ENCODE results near the gene ABTB2. TPM values are rescaled to one million over a fixed set of nuclear protein-coding genes. Genes with fewer than 3 reads are reported as not detected.

Gene ABTB2
- polyA plus RNA-seq, 3 donors: 1.1 to 3.2 (median 2.8) TPM

GRCh38 chr11:34328632-34328910, 29.2 kb downstream of the ABTB2 start:
- no peak overlapping the region for H3K27ac ChIP-seq (ENCODE audit: low read depth, low read length)
- 82 to 83% (median 82%) methylated on average over 4 of the region's 4 CpGs for WGBS, 3 donors

DNA sequence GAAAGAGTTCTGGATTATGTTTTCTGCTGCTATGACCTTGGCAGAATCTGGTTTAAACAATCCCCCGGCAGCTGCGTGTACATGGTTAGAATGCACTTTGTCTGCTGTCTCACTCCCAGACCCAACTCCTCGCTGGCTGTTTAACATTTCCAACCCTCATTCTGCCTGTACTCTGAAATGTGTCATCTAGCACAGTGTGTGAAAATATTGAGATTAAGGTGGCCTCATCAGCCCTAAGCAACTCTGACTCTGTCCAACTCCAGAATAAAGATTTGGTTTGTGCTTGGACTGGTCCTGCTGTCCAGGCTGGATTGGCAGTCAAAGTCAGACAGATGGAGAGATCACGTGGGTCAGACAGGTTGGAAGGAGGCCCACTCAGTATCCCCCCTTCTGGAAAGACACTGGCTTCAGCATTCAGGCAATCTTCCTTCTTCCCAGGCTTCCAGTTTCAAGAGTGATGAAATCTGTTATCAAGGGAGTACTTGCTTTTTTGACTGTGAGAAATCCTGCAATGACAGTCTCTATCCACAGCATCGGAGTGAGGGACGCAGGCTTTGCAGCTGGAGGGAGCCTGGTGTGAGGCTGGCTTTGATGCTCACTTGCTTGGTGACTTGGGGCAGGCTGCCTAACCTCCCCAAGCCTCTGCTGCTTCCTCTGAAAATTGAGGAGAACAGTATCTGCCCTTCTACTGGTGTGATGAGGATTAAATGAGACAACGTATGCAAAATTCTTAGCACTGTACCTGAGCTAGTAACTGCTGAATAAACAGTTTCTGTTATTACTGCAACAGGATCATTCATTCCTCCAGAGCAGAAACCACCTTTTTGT, 29.8 kb downstream of the ABTB2 start:
- H3K27ac ChIP-seq (ENCODE audit: low read depth, low read length): no peak overlapping the region
- WGBS, 3 donors: 45 to 64% (median 63%) methylated on average over 7 of the region's 7 CpGs

GRCh38 chr11:34324466-34324865, 33.3 kb downstream of the ABTB2 start:
- no peak overlapping the region for H3K27ac ChIP-seq (ENCODE audit: low read depth, low read length)
- 72 to 83% (median 79%) methylated on average over 3 of the region's 3 CpGs for WGBS, 3 donors

DNA sequence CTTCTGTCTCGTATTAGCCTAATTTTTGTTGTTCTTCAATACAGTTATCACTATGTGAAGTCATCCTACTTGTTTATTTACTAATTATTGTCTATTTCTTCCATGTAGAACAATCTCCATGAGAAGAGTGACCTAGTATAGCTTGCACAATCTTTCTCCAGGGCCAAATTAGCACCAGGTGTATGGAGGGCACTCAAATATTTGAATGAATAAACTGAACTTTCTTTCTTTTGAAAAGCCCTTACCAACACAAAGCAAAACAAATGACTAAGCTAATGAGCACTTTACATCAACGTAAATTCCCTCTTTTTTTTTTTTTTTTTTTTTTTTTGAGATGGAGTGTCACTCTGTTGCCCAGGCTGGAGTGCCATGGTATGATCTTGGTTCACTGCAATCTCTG, 34.2 kb downstream of the ABTB2 start:
- H3K27ac ChIP-seq (ENCODE audit: low read depth, low read length): no peak overlapping the region
- WGBS, 3 donors: 68 to 84% (median 77%) methylated on average over 2 of the region's 2 CpGs

DNA sequence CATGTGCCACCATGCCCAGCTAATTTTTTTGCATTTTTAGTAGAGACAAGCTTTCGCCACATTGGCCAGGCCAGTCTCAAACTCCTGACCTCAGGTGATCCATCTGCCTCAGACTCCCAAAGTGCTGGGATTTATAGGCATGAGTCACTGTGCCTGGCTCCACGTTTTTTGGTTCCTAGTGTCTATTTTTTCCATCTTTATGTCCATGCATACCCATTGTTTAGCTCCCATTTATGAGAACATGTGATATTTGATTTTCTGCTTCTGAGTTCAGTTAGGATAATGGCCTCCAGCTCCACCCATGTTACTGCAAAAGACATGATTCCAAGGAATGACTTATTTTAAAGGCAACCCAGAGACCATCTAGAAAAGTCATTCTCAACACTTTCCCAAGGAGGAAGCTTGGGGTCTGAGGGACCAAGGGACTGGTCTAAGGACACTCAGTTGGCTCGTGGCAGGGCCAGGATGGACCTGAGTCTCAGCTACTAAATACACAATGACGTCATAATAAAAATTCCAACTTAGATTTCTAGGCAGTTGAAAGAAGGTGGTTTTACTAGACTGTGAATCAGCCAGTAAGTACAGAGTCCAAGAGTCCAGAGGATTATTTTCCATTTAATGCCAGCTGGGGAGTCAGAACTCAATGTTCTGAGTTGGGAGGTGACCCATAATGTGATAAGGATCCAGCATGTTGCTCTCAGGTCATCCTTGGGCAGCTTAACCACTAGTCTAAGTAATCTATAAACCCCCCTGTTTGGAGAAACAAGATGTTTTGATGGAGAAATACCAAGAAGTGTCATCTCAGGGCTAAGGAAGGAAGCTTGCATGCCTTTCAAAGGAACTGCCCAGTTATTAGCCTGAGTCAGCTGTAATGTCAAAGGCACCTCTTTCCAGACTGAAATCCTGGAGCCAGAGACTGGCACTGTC, 39.4 kb downstream of the ABTB2 start:
- no peak overlapping the region for H3K27ac ChIP-seq (ENCODE audit: low read depth, low read length)

DNA sequence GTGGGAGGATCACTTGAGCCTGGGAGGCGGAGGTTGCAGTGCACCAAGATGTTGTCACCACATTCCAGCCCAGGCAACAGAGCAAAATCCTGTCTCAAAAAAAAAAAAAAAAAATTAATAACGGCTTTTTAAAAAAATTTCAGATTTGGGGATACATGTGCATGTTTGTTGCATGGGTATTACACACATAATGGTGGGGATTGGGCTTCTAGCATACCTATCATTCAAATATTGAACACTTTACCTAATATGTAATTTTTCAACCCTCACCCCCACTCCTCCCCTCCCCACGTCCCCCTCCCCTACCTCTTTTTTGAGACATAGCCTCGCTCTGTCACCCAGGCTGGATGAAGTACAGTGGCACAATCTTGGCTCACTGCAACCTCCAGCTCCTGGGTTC, 40.1 kb downstream of the ABTB2 start:
- WGBS, 3 donors: 82 to 92% (median 91%) methylated on average over 4 of the region's 4 CpGs
- H3K27ac ChIP-seq (ENCODE audit: low read depth, low read length): no peak overlapping the region

More for the DNA sequence above, 39.4 kb downstream of the ABTB2 start:
- WGBS, 3 donors: 73 to 86% (median 82%) methylated on average over 4 of the region's 4 CpGs

DNA sequence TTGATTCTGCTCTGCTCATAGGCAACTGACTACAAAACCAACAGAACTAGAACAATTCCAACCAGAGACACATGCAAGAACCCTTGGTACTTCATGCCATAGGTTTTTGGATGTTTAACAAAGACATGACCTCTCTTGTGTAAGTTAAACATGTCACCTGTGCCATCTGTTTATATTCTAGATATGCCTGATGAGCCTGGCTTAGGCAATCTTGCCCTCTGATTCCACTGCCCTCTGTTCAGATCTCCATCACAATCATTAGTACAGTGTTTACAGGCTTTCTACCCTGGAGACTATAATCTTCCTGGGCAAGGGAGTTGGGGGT, 40.8 kb downstream of the ABTB2 start:
- no peak overlapping the region for H3K27ac ChIP-seq (ENCODE audit: low read depth, low read length)

GRCh38 chr11:34316347-34317035, 41.3 kb downstream of the ABTB2 start:
- WGBS, 3 donors: 47 to 58% (median 56%) methylated on average over 8 of the region's 8 CpGs
- no peak overlapping the region for H3K27ac ChIP-seq (ENCODE audit: low read depth, low read length)

DNA sequence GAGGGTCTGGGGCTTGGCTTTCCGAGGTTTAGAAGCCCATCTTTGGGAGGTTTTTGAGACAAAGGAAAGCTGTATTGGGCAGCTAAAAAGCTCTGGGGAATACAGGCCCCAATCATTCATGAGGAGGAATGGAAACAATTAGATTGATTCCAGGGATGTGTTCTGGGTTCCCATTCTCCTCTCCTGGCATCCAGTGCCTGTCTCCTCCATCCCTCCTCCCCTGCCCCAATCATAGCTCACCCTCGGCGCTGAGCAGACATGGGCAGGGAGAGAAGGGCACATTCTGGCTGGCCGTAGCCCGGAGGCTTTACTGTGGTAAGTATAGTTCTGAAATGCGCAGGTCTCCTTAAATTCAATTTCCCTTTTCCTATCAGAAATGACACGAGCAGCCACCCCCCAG, 42.4 kb downstream of the ABTB2 start:
- H3K27ac ChIP-seq (ENCODE audit: low read depth, low read length): no peak overlapping the region
- 86 to 89% (median 88%) methylated on average over 6 to 7 of the region's 7 CpGs for WGBS, 3 donors

DNA sequence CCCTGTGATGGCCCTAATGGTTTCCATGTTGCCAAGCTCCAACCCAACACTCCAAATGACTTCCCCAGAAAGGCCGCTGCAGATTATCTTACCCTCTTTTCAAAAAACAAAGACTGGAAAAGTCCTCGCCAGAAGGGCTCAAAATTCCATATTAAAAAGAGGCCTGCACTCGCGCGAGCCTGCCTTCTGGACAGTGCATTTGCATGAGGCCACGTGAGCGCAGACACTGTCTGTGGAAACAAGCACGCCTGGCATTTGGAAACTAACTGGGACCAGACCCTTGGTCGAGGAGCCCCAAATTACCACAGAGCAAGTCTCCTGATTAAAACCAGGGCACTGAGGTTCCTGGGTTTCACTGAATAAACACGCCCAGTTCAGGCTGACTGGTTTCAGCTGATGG, 42.9 kb downstream of the ABTB2 start:
- WGBS, 3 donors: 93 to 96% (median 94%) methylated on average over 10 of the region's 10 CpGs
- H3K27ac ChIP-seq (ENCODE audit: low read depth, low read length): no peak overlapping the region

- WGBS, 3 donors: 88 to 96% (median 96%) methylated on average over 6 of the region's 6 CpGs
- H3K27ac ChIP-seq (ENCODE audit: low read depth, low read length): no peak overlapping the region
Measured at GRCh38 chr11:34314176-34314575, 43.6 kb downstream of the ABTB2 start.

- no peak overlapping the region for H3K27ac ChIP-seq (ENCODE audit: low read depth, low read length)
- WGBS, 3 donors: 54 to 80% (median 54%) methylated on average over 6 of the region's 6 CpGs
Measured at GRCh38 chr11:34313099-34313517, 44.7 kb downstream of the ABTB2 start.

- H3K27ac ChIP-seq (ENCODE audit: low read depth, low read length): no peak overlapping the region
- 85 to 95% (median 85%) methylated on average over 4 of the region's 4 CpGs for WGBS, 3 donors
Measured at GRCh38 chr11:34311126-34311525, 46.7 kb downstream of the ABTB2 start.

DNA sequence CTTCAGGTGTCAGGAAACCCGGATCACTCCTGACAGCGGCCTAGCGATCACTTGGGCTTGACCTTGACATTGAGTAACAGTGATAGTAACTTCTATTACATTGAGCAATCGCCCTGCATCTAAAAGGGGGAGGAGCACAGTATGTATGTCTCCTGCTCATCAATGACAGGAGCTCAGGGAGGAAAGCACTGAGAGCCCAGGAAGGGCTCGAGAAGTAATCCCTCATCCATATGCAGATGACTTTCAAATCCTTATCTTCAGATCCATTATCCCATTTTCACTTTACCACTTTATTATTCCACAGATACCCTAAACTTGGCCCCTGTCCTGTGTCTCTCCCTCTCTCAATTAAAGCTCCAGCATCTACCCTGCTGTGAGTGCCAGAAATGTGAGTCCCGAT, 47.8 kb downstream of the ABTB2 start:
- WGBS, 3 donors: 57 to 63% (median 58%) methylated on average over 6 of the region's 6 CpGs
- no peak overlapping the region for H3K27ac ChIP-seq (ENCODE audit: low read depth, low read length)

- no peak overlapping the region for H3K27ac ChIP-seq (ENCODE audit: low read depth, low read length)
- WGBS, 3 donors: 42 to 68% (median 52%) methylated on average over 8 of the region's 8 CpGs
Measured at GRCh38 chr11:34308913-34309585, 48.8 kb downstream of the ABTB2 start.

GRCh38 chr11:34308049-34308912, 49.5 kb downstream of the ABTB2 start:
- H3K27ac ChIP-seq (ENCODE audit: low read depth, low read length): no peak overlapping the region
- WGBS, 3 donors: 76 to 80% (median 76%) methylated on average over 7 of the region's 7 CpGs

DNA sequence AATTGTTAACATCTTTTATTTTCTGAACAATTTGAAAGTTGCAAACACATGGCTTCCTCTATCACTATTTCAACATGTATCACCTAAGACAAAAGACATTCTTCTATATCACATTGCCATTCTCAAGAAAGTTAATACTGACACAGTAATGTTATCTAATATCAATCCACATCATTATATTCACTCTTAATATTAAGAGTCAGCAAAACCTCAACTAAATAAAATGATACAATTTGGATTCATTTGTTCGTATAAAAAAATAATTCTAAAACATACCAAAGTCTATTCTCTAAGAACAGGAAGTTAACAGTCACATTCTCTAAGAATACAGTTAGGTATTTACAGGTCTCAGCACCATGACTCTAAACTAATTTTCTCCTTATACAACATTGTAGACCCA, 52.0 kb downstream of the ABTB2 start:
- H3K27ac ChIP-seq (ENCODE audit: low read depth, low read length): no peak overlapping the region
- 82 to 92% (median 84%) methylated on average over 1 of the region's 1 CpG for WGBS, 3 donors

DNA sequence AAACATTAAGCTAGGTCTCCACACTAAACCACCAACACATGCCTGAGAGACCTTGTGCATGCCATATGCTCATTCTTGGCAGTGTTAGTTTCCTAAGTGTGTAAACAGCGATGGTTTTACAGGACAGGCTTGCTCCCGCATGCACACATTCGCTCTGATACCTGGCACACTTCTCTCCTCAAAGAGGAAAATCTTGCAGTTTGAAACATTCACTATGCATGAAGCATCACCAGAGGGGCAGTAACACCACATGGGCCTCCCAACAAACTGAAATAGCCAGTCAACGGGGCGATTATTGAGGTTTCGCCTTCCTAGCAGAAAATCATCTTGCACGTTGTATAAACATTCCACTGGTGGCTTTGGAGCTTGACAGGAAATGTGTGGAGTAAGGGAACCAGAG, 52.6 kb downstream of the ABTB2 start:
- H3K27ac ChIP-seq (ENCODE audit: low read depth, low read length): no peak overlapping the region
- 89 to 95% (median 92%) methylated on average over 7 of the region's 7 CpGs for WGBS, 3 donors
